Colonic mucosa (tissue), 4 donors: ENCODE results near the gene CDO1. TPM values are rescaled to one million over a fixed set of nuclear protein-coding genes. Genes with fewer than 3 reads are reported as not detected.

ENCODE experiments used
- DNase-seq: peaks from one replicate; pipeline ENCODE4 v3.0.0-alpha.2; 2020
- H3K27ac ChIP-seq: fragments of 200-600 bp; one replicate; pipeline ENCODE4 v1.8.0; 2021
- H3K27me3 ChIP-seq: fragments of 200-600 bp; one replicate; pipeline ENCODE4 v1.8.0; 2021
- H3K36me3 ChIP-seq: fragments of 200-600 bp; one replicate; pipeline ENCODE4 v1.8.0; 2021
- H3K4me1 ChIP-seq: fragments of 200-600 bp; one replicate; pipeline ENCODE4 v1.8.0; 2021; ENCODE audit warnings: mild to moderate bottlenecking
- H3K4me3 ChIP-seq: fragments of 200-600 bp; one replicate; pipeline ENCODE4 v1.8.0; 2021
- H3K9ac ChIP-seq, 2 donors: one replicate each; pipeline ENCODE4 v1.7.0; 2013; ENCODE audit warnings: control low read depth in 2 of 2, low read depth in 2 of 2, low read length in 2 of 2
- H3K9me3 ChIP-seq: fragments of 200-600 bp; one replicate; pipeline ENCODE4 v1.8.0; 2021
- intact Hi-C: fragments of 100-400 bp; cut with DNase I; formaldehyde crosslinking; loops from one replicate; pipeline ENCODE4 v1.14.1; 2022
- total RNA-seq, 2 donors: library from RNA; stranded (reverse); fragmentation: NEBNext Ultra II Directional in 1 of 2; extraction: Animal tissue kit (Norgen Biotek cat#: 25700) in 1 of 2; gene quantifications; one replicate each; pipeline ENCODE4 v1.2.1, GENCODE V29; 2021
- TF ChIP-seq, protein P1 (sequence below): fragments of 200-600 bp; IDR thresholded peaks from one replicate; pipeline ENCODE4 v1.8.0; 2022; ENCODE audit warnings: antibody characterized with exemption, mild to moderate bottlenecking
- donor health status: healthy.
- donor health status: DM: no; HTN: no; CAD: no.
- donor health status: DM: no; HTN: no; CAD: no.

The CDO1 gene
- total RNA-seq, 2 donors from 2014 or later: 0.27 to 0.58 TPM

- Histone ChIP-seq H3K9ac (peak overlapping the region; percentile 71 to 74), H3K4me1 (peaks cover 21% of the 10 kb centered on the region)
- intact Hi-C loops: loop anchor here (5.0 kb wide), 1 partner anchor 219 kb away; no protein-coding TSS in a partner anchor
These were observed 24.4 kb upstream of the CDO1 start for GRCh38 chr5:115840873-115841272.

DNA sequence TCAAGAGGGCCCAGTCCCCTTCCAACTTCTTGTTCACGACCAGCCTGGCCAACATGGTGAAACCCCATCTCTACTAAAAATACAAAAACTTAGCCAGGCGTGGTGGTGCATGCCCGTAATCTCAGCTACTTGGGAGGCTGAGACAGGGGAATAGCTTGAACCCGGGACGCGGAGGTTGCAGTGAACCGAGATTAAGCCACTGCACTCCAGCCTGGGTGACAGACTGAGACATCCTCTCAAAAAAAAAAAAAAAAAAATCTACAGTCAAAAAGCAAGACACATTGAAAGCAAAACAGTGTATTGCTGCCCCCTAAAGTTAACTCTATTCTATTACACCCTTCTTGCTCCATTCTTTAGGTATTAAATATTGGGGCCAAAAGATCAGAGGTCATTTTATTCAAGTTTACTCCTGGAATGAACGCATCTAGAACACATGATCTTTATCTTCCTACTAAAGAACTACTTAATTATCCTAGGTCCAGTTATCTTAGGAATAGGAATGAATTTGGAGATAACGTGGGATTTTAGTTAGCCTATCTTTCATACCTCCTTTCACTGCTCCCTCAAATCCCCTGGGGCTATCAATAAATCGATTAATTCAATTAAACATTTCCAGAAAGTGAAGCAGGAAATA, 22.5 kb upstream of the CDO1 start:
- no peak overlapping the region for H3K27ac ChIP-seq
- H3K4me3 ChIP-seq: no peak overlapping the region
- intact Hi-C loops: loop anchor here (10.0 kb wide), 2 partner anchors 226 to 524 kb away; no protein-coding TSS in a partner anchor
- no peak overlapping the region for H3K9ac ChIP-seq
- H3K27me3 ChIP-seq: no peaks in the 10 kb centered on the region
- H3K4me1 ChIP-seq: peaks cover 21% of the 10 kb centered on the region
- H3K9me3 ChIP-seq: no peaks in the 10 kb centered on the region
- DNase-seq: no peak
- H3K36me3 ChIP-seq: no peaks in the 10 kb centered on the region
- TF ChIP-seq, protein P1, sequence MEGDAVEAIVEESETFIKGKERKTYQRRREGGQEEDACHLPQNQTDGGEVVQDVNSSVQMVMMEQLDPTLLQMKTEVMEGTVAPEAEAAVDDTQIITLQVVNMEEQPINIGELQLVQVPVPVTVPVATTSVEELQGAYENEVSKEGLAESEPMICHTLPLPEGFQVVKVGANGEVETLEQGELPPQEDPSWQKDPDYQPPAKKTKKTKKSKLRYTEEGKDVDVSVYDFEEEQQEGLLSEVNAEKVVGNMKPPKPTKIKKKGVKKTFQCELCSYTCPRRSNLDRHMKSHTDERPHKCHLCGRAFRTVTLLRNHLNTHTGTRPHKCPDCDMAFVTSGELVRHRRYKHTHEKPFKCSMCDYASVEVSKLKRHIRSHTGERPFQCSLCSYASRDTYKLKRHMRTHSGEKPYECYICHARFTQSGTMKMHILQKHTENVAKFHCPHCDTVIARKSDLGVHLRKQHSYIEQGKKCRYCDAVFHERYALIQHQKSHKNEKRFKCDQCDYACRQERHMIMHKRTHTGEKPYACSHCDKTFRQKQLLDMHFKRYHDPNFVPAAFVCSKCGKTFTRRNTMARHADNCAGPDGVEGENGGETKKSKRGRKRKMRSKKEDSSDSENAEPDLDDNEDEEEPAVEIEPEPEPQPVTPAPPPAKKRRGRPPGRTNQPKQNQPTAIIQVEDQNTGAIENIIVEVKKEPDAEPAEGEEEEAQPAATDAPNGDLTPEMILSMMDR: peak; percentile 48

More at GRCh38 chr5:115840873-115841272, 24.4 kb upstream of the CDO1 start:
- TF ChIP-seq, protein P1: no peak
- Histone ChIP-seq H3K36me3 (no peaks in the 10 kb centered on the region), H3K27me3 (no peaks in the 10 kb centered on the region), H3K4me3 (peak overlapping the region; percentile 92), H3K9me3 (no peaks in the 10 kb centered on the region), H3K27ac (peak overlapping the region; percentile 86)
- DNase-seq: no peak

- H3K36me3 ChIP-seq: no peaks in the 10 kb centered on the region
- no peaks in the 10 kb centered on the region for H3K9me3 ChIP-seq
- TF ChIP-seq, protein P1: no peak
- DNase-seq: no peak
- no peak overlapping the region for H3K9ac ChIP-seq
- H3K27me3 ChIP-seq: no peaks in the 10 kb centered on the region
- no peak overlapping the region for H3K4me3 ChIP-seq
- intact Hi-C loops: loop anchor here (10.0 kb wide), 2 partner anchors 229 to 521 kb away; no protein-coding TSS in a partner anchor
- H3K4me1 ChIP-seq: peaks cover 20% of the 10 kb centered on the region
- no peak overlapping the region for H3K27ac ChIP-seq
These were observed 19.0 kb upstream of the CDO1 start for GRCh38 chr5:115835481-115835880.

DNA sequence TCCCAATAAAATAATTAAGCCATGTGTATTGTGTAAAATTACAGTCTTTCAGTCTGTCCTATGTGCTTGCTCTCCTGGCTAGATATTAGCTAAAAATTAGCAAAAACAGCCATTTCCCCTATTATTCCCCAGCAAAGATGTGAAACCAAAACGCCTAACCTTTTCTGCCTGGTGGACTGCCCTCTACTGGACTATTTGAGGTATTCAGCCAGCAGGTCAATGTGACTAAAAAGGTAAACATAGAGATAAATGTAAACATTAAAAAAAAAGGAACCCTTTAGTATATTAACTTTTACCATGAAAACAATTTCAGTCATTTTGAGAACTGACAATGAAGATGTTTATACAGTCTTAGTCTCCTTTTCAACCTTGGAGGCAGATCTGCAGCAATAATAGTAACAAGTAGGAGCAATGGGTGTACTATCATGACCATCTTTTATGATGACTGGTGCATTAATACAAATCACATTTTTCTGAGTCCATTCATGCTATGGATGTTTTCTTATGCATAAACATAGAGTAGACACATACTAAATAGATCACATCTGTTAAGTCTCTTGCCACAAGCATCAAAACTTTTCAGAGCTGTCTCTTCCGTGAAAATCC, 14.8 kb upstream of the CDO1 start:
- H3K36me3 ChIP-seq: peaks cover 4% of the 10 kb centered on the region
- H3K9me3 ChIP-seq: no peaks in the 10 kb centered on the region
- H3K27ac ChIP-seq: no peak overlapping the region
- no peaks in the 10 kb centered on the region for H3K27me3 ChIP-seq
- intact Hi-C loops: loop anchor here (10.0 kb wide), 2 partner anchors 234 to 516 kb away; no protein-coding TSS in a partner anchor
- DNase-seq: no peak
- H3K4me3 ChIP-seq: no peak overlapping the region
- no peak overlapping the region for H3K9ac ChIP-seq
- TF ChIP-seq, protein P1: peak; percentile 66
- no peaks in the 10 kb centered on the region for H3K4me1 ChIP-seq

- H3K27me3 ChIP-seq: no peaks in the 10 kb centered on the region
- H3K4me1 ChIP-seq: no peaks in the 10 kb centered on the region
- TF ChIP-seq, protein P1: no peak
- no peaks in the 10 kb centered on the region for H3K9me3 ChIP-seq
- H3K27ac ChIP-seq: no peak overlapping the region
- intact Hi-C loops: loop anchor here (10.0 kb wide), 2 partner anchors 235 to 515 kb away; no protein-coding TSS in a partner anchor
- H3K4me3 ChIP-seq: no peak overlapping the region
- no peak overlapping the region for H3K9ac ChIP-seq
- peaks cover 4% of the 10 kb centered on the region for H3K36me3 ChIP-seq
- DNase-seq: no peak
These were observed 13.5 kb upstream of the CDO1 start for GRCh38 chr5:115829913-115830312.
